NCI-H187 treated with DMSO at 0.1 percent for 48 hours (cell line): ENCODE measurements around the gene BAAT.
A peak's percentile ranks its signal among the peaks of the same experiment; 100 is the strongest.

ENCODE experiments used
- DNase-seq: peaks from one replicate; lab custom pipeline; 2025; lab: John Stamatoyannopoulos, UW

The BAAT gene

GRCh38 chr9:101398068-101398929, 13.5 kb upstream of the BAAT start, which contains the start of the genes MRPL50 and ZNF189:
MRPL50 (minus strand) TSS chr9:101398618; CDS start chr9:101398592, 26 bp downstream.
ZNF189 (plus strand) TSS chr9:101398851; CDS start chr9:101399157, 306 bp downstream.
- DNase-seq = peak; percentile 71

- DNase-seq = no peak
These were observed 12.9 kb upstream of the BAAT start for GRCh38 chr9:101397746-101398067.

GRCh38 chr9:101394687-101395086, 9.9 kb upstream of the BAAT start:
- DNase-seq = no peak

GRCh38 chr9:101393135-101393534, 8.3 kb upstream of the BAAT start:
- DNase-seq = no peak

- no peak for DNase-seq
These were observed 3.7 kb upstream of the BAAT start for GRCh38 chr9:101388507-101388993.

- DNase-seq = no peak
These were observed 3.2 kb upstream of the BAAT start for GRCh38 chr9:101387871-101388506.

GRCh38 chr9:101383361-101383760, 1.4 kb downstream of the BAAT start:
- no peak for DNase-seq

GRCh38 chr9:101381833-101382342, 2.9 kb downstream of the BAAT start:
- DNase-seq = no peak

GRCh38 chr9:101381118-101381517, 3.7 kb downstream of the BAAT start:
- no peak for DNase-seq

- no peak for DNase-seq
These were observed 4.5 kb downstream of the BAAT start for GRCh38 chr9:101380295-101380694.

- DNase-seq = no peak
These were observed 8.5 kb downstream of the BAAT start for GRCh38 chr9:101376111-101376848.

- DNase-seq = no peak
These were observed 9.3 kb downstream of the BAAT start for GRCh38 chr9:101375546-101375945.

- no peak for DNase-seq
These were observed 12.3 kb downstream of the BAAT start for GRCh38 chr9:101372327-101373118.

GRCh38 chr9:101371813-101372212, 13.0 kb downstream of the BAAT start:
- DNase-seq = no peak

GRCh38 chr9:101369884-101370531, 14.8 kb downstream of the BAAT start:
- no peak for DNase-seq

GRCh38 chr9:101369286-101369685, 15.5 kb downstream of the BAAT start:
- no peak for DNase-seq

GRCh38 chr9:101367323-101367722, 17.5 kb downstream of the BAAT start:
- no peak for DNase-seq

- DNase-seq = no peak
These were observed 18.6 kb downstream of the BAAT start for GRCh38 chr9:101366038-101366756.

- no peak for DNase-seq
These were observed 19.6 kb downstream of the BAAT start for GRCh38 chr9:101365181-101365580.

GRCh38 chr9:101362450-101362849, 22.4 kb downstream of the BAAT start:
- DNase-seq = no peak
